K562 (cell line): ENCODE results near the gene PPM1N. TPM values are rescaled to one million over a fixed set of nuclear protein-coding genes. Genes with fewer than 3 reads are reported as not detected.

Experiments used
- BHLHE40 ChIP-seq: IDR thresholded peaks from 2 replicates; pipeline ENCODE4 v1.6.1; 2011; ENCODE audit warnings: low read length, improper control_type of control experiment
- CC2D1A ChIP-seq: fragments of 450-650 bp; IDR thresholded peaks from 2 replicates; pipeline ENCODE4 v1.6.1; 2017; ENCODE audit warnings: mild to moderate bottlenecking
- DDX20 ChIP-seq: fragments of 450-650 bp; IDR thresholded peaks from 2 replicates; pipeline ENCODE4 v1.6.1; 2016; ENCODE audit warnings: missing genetic modification characterization, low read depth, mild to moderate bottlenecking, missing compliant biosample characterization, moderate library complexity
- FOXK1 ChIP-seq: sonication (generic); formaldehyde crosslinking; IDR thresholded peaks from 2 replicates; pipeline ENCODE4 v1.8.0; 2022; ENCODE audit warnings: missing genetic modification reagents, mild to moderate bottlenecking, borderline replicate concordance
- LEF1 ChIP-seq: fragments of 450-650 bp; IDR thresholded peaks from 2 replicates; pipeline ENCODE4 v1.6.1; 2016; ENCODE audit warnings: mild to moderate bottlenecking
- MBD2 ChIP-seq: sonication (generic); IDR thresholded peaks from 2 replicates; pipeline ENCODE4 v1.6.1; 2016; ENCODE audit warnings: low read depth, borderline replicate concordance
- MYNN ChIP-seq, 2 experiments: sonication (generic); formaldehyde crosslinking in 1 of 2; IDR thresholded peaks; 2 replicates each; pipeline versions ENCODE4 v1.5.0 to v1.6.1; 2016 to 2020; ENCODE audit warnings: antibody characterized with exemption in 1 of 2, missing genetic modification reagents in 1 of 2
- NFIX ChIP-seq: fragments of 250-450 bp; sonication (Bioruptor Pico); IDR thresholded peaks from 2 replicates; pipeline ENCODE4 v1.4.0; 2020; ENCODE audit warnings: low read depth, mild to moderate bottlenecking, moderate library complexity
- NRF1 ChIP-seq, 2 experiments: fragments of 450-650 bp; IDR thresholded peaks in 1 of 2; conservative IDR thresholded peaks in 1 of 2; 2 replicates each; pipeline ENCODE4 v1.6.1; 2014; ENCODE audit warnings: mild to moderate bottlenecking in 2 of 2
- POLR2AphosphoS5 ChIP-seq: IDR thresholded peaks from 2 replicates; pipeline ENCODE4 v1.6.1; 2011; ENCODE audit warnings: mild to moderate bottlenecking, low read depth, low read length, moderate library complexity; ENCODE audit not compliant: control insufficient read depth, insufficient read depth
- POLR3A ChIP-seq: IDR thresholded peaks from 2 replicates; pipeline ENCODE4 v1.6.1; 2011; ENCODE audit warnings: borderline replicate concordance, mild to moderate bottlenecking, moderate library complexity; ENCODE audit not compliant: insufficient read length, insufficient read depth; ENCODE audit errors: extremely low read depth
- PRMT5 ChIP-seq: sonication (generic); formaldehyde crosslinking; IDR thresholded peaks from 2 replicates; pipeline ENCODE4 v1.5.0; 2020; ENCODE audit warnings: missing genetic modification reagents
- RBM39 ChIP-seq: fragments of 200-400 bp; formaldehyde crosslinking; optimal IDR thresholded peaks from 2 replicates; pipeline ENCODE3; 2018; ENCODE audit warnings: low read depth, low read length
- SRF ChIP-seq, 2 experiments: fragments of 250-450, 450-650 bp in 1 of 2; sonication (Bioruptor Pico) in 1 of 2; sonication (generic) in 1 of 2; formaldehyde crosslinking; IDR thresholded peaks; 2 replicates each; pipeline versions ENCODE4 v1.5.0 to v1.5.1; 2020 to 2022; ENCODE audit warnings: mild to moderate bottlenecking in 1 of 2, missing genetic modification reagents in 1 of 2
- TCF3 ChIP-seq: sonication (generic); formaldehyde crosslinking; IDR thresholded peaks from 2 replicates; pipeline ENCODE4 v1.4.0; 2020; ENCODE audit warnings: mild to moderate bottlenecking, missing genetic modification reagents
- TRIM24 ChIP-seq, 2 experiments: fragments of 450-650 bp; IDR thresholded peaks; 2 replicates each; pipeline ENCODE4 v1.6.1; 2016
- ZNF224 ChIP-seq: sonication (generic); formaldehyde crosslinking; IDR thresholded peaks from 2 replicates; pipeline ENCODE4 v1.8.0; 2022; ENCODE audit warnings: mild to moderate bottlenecking, missing genetic modification reagents
- ZNF3 ChIP-seq: fragments of 250-450 bp; sonication (Bioruptor Pico); IDR thresholded peaks from 2 replicates; pipeline ENCODE4 v1.5.0; 2021; ENCODE audit warnings: mild to moderate bottlenecking, moderate library complexity
- ZNF436 ChIP-seq: fragments of 250-450, 450-650 bp; sonication (Bioruptor Pico); formaldehyde crosslinking; IDR thresholded peaks from 2 replicates; pipeline ENCODE4 v1.7.0; 2020; ENCODE audit warnings: mild to moderate bottlenecking
- ZNF668 ChIP-seq: fragments of 250-450 bp; sonication (Bioruptor Pico); IDR thresholded peaks from 2 replicates; pipeline ENCODE4 v1.8.0; 2022; ENCODE audit warnings: mild to moderate bottlenecking, inconsistent platforms
- polyA plus RNA-seq, 8 experiments: library from polyadenylated mRNA; depleted of rRNA in 4 of 8; stranded (reverse) in 5 of 8; unstranded in 3 of 8; fragments of >200 nt; fragmentation: Nextera tagmentation in 2 of 8; fragmentation: Illumina TruSeq in 1 of 8; extraction: Ambion mirVana in 2 of 8; extraction: Trizol in 1 of 8; gene quantifications; 2 replicates each; pipeline versions ENCODE4 v1.2.1 to v1.2.3, GENCODE V29; 2011 to 2014; ENCODE audit warnings: inconsistent platforms in 1 of 8, missing spikeins in 1 of 8
- total RNA-seq, 7 experiments: library from RNA; depleted of rRNA in 6 of 7; stranded (reverse); fragments of >200 nt in 6 of 7; fragmentation: Illumina TruSeq in 2 of 7; extraction: Trizol in 2 of 7; gene quantifications; 2 replicates each; pipeline versions ENCODE4 v1.2.1 to v1.2.3, GENCODE V29; 2011 to 2021; ENCODE audit warnings: low replicate concordance in 1 of 7
- TF ChIP-seq, protein P1 (sequence below): fragments of 450-650 bp; IDR thresholded peaks from 2 replicates; pipeline ENCODE4 v1.6.1; 2016; ENCODE audit warnings: borderline replicate concordance
- TF ChIP-seq, protein P2 (sequence below): fragments of 450-650 bp; formaldehyde crosslinking; IDR thresholded peaks from 2 replicates; pipeline ENCODE4 v1.4.0; 2020; ENCODE audit warnings: mild to moderate bottlenecking, moderate library complexity
- TF ChIP-seq, protein P3 (sequence below), 2 experiments: IDR thresholded peaks in 1 of 2; conservative IDR thresholded peaks in 1 of 2; 2 replicates each; pipeline ENCODE4 v1.6.1; 2016; ENCODE audit warnings: low read depth in 2 of 2, mild to moderate bottlenecking in 1 of 2, missing compliant biosample characterization in 1 of 2, missing genetic modification characterization in 1 of 2, moderate library complexity in 1 of 2

The PPM1N gene
- total and polyA plus RNA-seq, 9 of the 15 experiments (the other 6 are each of a cell fraction or from before 2014, with no cell fraction given): 4.5 to 15.6 (median 8.7) TPM

DNA sequence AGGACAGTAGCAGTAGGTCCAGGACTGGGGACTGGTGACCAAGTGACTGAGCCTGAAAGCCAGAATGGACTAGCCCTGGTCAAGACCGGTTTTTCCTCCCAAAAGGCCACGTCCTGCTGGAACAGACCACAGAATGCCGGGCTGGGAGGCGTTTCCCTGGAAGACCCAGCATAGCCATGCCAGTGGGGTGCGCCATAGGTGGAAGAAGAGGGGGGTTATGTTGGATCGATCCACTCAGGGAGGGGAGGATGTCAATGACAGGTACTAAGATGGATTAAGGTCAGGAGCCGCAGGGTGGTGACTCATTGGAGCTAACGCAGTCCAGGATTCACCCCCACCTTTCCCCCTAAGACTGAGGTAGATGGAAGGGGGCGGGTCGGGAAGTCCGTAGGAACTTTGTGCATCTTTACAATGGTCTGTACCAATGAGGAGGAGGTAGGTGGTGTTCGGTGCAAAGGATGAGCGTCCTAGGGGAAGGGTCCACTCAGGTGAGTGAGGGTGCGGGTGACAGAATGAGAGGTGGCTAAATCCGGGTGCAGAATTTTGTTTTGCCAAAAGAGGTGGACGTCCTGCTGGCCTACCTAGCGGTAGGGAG is 30.0 kb downstream of the PPM1N start (continued):
- TF ChIP-seq SRF (CRISPR knock-in tag; IDR thresholded peaks at IDR 0.05): no peak
- TF ChIP-seq, protein P1, sequence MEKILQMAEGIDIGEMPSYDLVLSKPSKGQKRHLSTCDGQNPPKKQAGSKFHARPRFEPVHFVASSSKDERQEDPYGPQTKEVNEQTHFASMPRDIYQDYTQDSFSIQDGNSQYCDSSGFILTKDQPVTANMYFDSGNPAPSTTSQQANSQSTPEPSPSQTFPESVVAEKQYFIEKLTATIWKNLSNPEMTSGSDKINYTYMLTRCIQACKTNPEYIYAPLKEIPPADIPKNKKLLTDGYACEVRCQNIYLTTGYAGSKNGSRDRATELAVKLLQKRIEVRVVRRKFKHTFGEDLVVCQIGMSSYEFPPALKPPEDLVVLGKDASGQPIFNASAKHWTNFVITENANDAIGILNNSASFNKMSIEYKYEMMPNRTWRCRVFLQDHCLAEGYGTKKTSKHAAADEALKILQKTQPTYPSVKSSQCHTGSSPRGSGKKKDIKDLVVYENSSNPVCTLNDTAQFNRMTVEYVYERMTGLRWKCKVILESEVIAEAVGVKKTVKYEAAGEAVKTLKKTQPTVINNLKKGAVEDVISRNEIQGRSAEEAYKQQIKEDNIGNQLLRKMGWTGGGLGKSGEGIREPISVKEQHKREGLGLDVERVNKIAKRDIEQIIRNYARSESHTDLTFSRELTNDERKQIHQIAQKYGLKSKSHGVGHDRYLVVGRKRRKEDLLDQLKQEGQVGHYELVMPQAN: no peak
- no peak for TF ChIP-seq DDX20 (tag)
- TF ChIP-seq LEF1: no peak
- no peak for TF ChIP-seq PRMT5
- peak; percentile 15; the same call in 1 of the 2 replicates for TF ChIP-seq FOXK1 (CRISPR knock-in tag)
- TF ChIP-seq TCF3 (CRISPR knock-in tag): no peak
- no peak for TF ChIP-seq ZNF3
- TF ChIP-seq, protein P2, sequence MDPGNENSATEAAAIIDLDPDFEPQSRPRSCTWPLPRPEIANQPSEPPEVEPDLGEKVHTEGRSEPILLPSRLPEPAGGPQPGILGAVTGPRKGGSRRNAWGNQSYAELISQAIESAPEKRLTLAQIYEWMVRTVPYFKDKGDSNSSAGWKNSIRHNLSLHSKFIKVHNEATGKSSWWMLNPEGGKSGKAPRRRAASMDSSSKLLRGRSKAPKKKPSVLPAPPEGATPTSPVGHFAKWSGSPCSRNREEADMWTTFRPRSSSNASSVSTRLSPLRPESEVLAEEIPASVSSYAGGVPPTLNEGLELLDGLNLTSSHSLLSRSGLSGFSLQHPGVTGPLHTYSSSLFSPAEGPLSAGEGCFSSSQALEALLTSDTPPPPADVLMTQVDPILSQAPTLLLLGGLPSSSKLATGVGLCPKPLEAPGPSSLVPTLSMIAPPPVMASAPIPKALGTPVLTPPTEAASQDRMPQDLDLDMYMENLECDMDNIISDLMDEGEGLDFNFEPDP (CRISPR knock-in tag): no peak
- no peak for TF ChIP-seq RBM39
- no peak for TF ChIP-seq CC2D1A
- TF ChIP-seq ZNF436: no peak
- TF ChIP-seq MBD2: peak; percentile 44; the same call in 1 of the 2 replicates
- TF ChIP-seq POLR2AphosphoS5: peak; percentile 27; the same call in 1 of the 2 replicates
- peak; percentile 45; the same call in 1 of the 2 replicates for TF ChIP-seq MYNN (IDR thresholded peaks at IDR 0.05)
- TF ChIP-seq MYNN (CRISPR knock-in tag; IDR thresholded peaks at IDR 0.05): no peak
- no peak for TF ChIP-seq NRF1 (conservative IDR thresholded peaks at IDR 0.05 in 1 of 2, IDR thresholded peaks at IDR 0.05 in 1 of 2)
- TF ChIP-seq BHLHE40: peak; percentile 46; the same call in 1 of the 2 replicates
- TF ChIP-seq, protein P3, sequence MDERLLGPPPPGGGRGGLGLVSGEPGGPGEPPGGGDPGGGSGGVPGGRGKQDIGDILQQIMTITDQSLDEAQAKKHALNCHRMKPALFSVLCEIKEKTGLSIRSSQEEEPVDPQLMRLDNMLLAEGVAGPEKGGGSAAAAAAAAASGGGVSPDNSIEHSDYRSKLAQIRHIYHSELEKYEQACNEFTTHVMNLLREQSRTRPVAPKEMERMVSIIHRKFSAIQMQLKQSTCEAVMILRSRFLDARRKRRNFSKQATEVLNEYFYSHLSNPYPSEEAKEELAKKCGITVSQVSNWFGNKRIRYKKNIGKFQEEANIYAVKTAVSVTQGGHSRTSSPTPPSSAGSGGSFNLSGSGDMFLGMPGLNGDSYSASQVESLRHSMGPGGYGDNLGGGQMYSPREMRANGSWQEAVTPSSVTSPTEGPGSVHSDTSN (CRISPR knock-in tag; IDR thresholded peaks at IDR 0.05; ENCODE audit: low read depth): no peak
- TF ChIP-seq, protein P3 (tag; conservative IDR thresholded peaks at IDR 0.05; ENCODE audit: low read depth): 0 out of 2 replicates have a peak, but pooled peaks have one; percentile 42
- TF ChIP-seq ZNF224 (CRISPR knock-in tag): no peak
- peak in 1 of 2 experiments; percentile 38; a peak in 1 of 4 replicates for TF ChIP-seq TRIM24 (IDR thresholded peaks at IDR 0.05)
- TF ChIP-seq ZNF668 (CRISPR knock-in tag): no peak
- no peak for TF ChIP-seq NFIX (CRISPR knock-in tag)
- TF ChIP-seq POLR3A: no peak
